ENCODE data around the gene MYH7. TPM values are rescaled to one million over a fixed set of nuclear protein-coding genes. Genes with fewer than 3 reads are reported as not detected.

The MYH7 gene
- total and polyA plus RNA-seq, 2 of the 4 experiments (the other 2 are of a cell fraction): not detected

GRCh38 chr14:23364164-23365035, 71.1 kb downstream of the MYH7 start (continued):
- no peak for TF ChIP-seq RCOR1 (IDR thresholded peaks at IDR 0.05; ENCODE audit: insufficient replicate concordance, low read length)
- no peak for TF ChIP-seq MXI1 (IDR thresholded peaks at IDR 0.05; ENCODE audit: borderline replicate concordance, low read depth, low read length)

Small RNAs within 50 kb of the gene (microRNA-seq; reads per million reads assigned to microRNA genes)
- gene MIR208A (ENCODE audit: insufficient read depth in 1 of 2, insufficient read length in 1 of 2, unreplicated experiment in 1 of 2) (0 reads per million in 2 experiments), gene MIR208B (ENCODE audit: insufficient read depth in 1 of 2, insufficient read length in 1 of 2, unreplicated experiment in 1 of 2) (0 to 0.37 reads per million in 2 experiments)

Small RNAs within 50 kb of the gene (small RNA-seq; reads per million reads assigned to genes)
- gene MIR208A (0 to 0.08 (median 0) reads per million in 5 experiments), gene MIR208B (0 to 1.1 (median 0) reads per million in 5 experiments)

Other genes starting within 250 kb of the MYH7 start
- not detected in 2 replicates for gene RNF212B, start 197.7 kb downstream of the MYH7 start, total RNA-seq (2012; rRNA removed)
- gene RNF212B, start 197.7 kb downstream of the MYH7 start, polyA plus RNA-seq (2012; rRNA removed): not detected in 2 replicates
- 5.8 and 7.7 TPM in 2 replicates for gene HOMEZ, start 149.5 kb downstream of the MYH7 start, total RNA-seq (2012; rRNA removed)
- gene HOMEZ, start 149.5 kb downstream of the MYH7 start, polyA plus RNA-seq (2012; rRNA removed): 9.7 and 10.3 TPM in 2 replicates
- 1.1 and 1.3 TPM in 2 replicates for gene PPP1R3E, start 132.8 kb downstream of the MYH7 start, total RNA-seq (2012; rRNA removed)
- gene PPP1R3E, start 132.8 kb downstream of the MYH7 start, polyA plus RNA-seq (2012; rRNA removed): 2.5 and 3.5 TPM in 2 replicates
- gene BCL2L2, start 128.8 kb downstream of the MYH7 start, total RNA-seq (2012; rRNA removed): 14.5 and 16.9 TPM in 2 replicates
- gene BCL2L2, start 128.8 kb downstream of the MYH7 start, polyA plus RNA-seq (2012; rRNA removed): 30.6 and 40.9 TPM in 2 replicates
- 74.4 and 104 TPM in 2 replicates for gene PABPN1, start 114.2 kb downstream of the MYH7 start, total RNA-seq (2012; rRNA removed)
- 192 and 211 TPM in 2 replicates for gene PABPN1, start 114.2 kb downstream of the MYH7 start, polyA plus RNA-seq (2012; rRNA removed)
- gene SLC22A17, start 82.8 kb downstream of the MYH7 start, total RNA-seq (2012; rRNA removed): 6.4 and 6.6 TPM in 2 replicates
- 35.6 and 36.0 TPM in 2 replicates for gene SLC22A17, start 82.8 kb downstream of the MYH7 start, polyA plus RNA-seq (2012; rRNA removed)
- gene EFS, start 70.5 kb downstream of the MYH7 start, total RNA-seq (2012; rRNA removed): 2.2 and 2.5 TPM in 2 replicates
- gene EFS, start 70.5 kb downstream of the MYH7 start, polyA plus RNA-seq (2012; rRNA removed): 11.6 and 13.3 TPM in 2 replicates
- not detected in 2 replicates for gene IL25, start 62.9 kb downstream of the MYH7 start, total RNA-seq (2012; rRNA removed)
- gene IL25, start 62.9 kb downstream of the MYH7 start, polyA plus RNA-seq (2012; rRNA removed): not detected in 2 replicates
- gene CMTM5, start 58.6 kb downstream of the MYH7 start, total RNA-seq (2012; rRNA removed): not detected in 2 replicates
- 0.07 and 0.11 TPM in 2 replicates for gene CMTM5, start 58.6 kb downstream of the MYH7 start, polyA plus RNA-seq (2012; rRNA removed)
- not detected in 2 replicates for gene MYH6, start 27.4 kb downstream of the MYH7 start, total RNA-seq (2012; rRNA removed)
- not detected in 2 replicates for gene MYH6, start 27.4 kb downstream of the MYH7 start, polyA plus RNA-seq (2012; rRNA removed)
- 49.8 and 50.0 TPM in 2 replicates for gene NGDN, start 34.0 kb upstream of the MYH7 start, total RNA-seq (2012; rRNA removed)
- gene NGDN, start 34.0 kb upstream of the MYH7 start, polyA plus RNA-seq (2012; rRNA removed): 43.6 and 48.1 TPM in 2 replicates
- under 0.01 and 0.18 TPM in 2 replicates for gene ZFHX2, start 116.1 kb upstream of the MYH7 start, total RNA-seq (2012; rRNA removed)
- 0.53 and 0.67 TPM in 2 replicates for gene ZFHX2, start 116.1 kb upstream of the MYH7 start, polyA plus RNA-seq (2012; rRNA removed)
- gene THTPA, start 120.6 kb upstream of the MYH7 start, total RNA-seq (2012; rRNA removed): 5.0 and 5.8 TPM in 2 replicates
- 8.6 and 9.2 TPM in 2 replicates for gene THTPA, start 120.6 kb upstream of the MYH7 start, polyA plus RNA-seq (2012; rRNA removed)
- 2.2 and 2.9 TPM in 2 replicates for gene AP1G2, start 132.1 kb upstream of the MYH7 start, total RNA-seq (2012; rRNA removed)
- gene AP1G2, start 132.1 kb upstream of the MYH7 start, polyA plus RNA-seq (2012; rRNA removed): 19.2 and 19.7 TPM in 2 replicates
- not detected in 2 replicates for gene JPH4, start 143.1 kb upstream of the MYH7 start, total RNA-seq (2012; rRNA removed)
- not detected in 2 replicates for gene JPH4, start 143.1 kb upstream of the MYH7 start, polyA plus RNA-seq (2012; rRNA removed)
- gene DHRS2, start 200.7 kb upstream of the MYH7 start, total RNA-seq (2012; rRNA removed): under 0.01 and 0.18 TPM in 2 replicates
- gene DHRS2, start 200.7 kb upstream of the MYH7 start, polyA plus RNA-seq (2012; rRNA removed): 0.12 and 0.26 TPM in 2 replicates